ENCODE results near the gene TMEM147. TPM values are rescaled to one million over a fixed set of nuclear protein-coding genes. Genes with fewer than 3 reads are reported as not detected.

Gene TMEM147
- total and polyA plus RNA-seq, 2 of the 4 experiments (the other 2 are of a cell fraction), result 67.6 to 108 TPM

DNA sequence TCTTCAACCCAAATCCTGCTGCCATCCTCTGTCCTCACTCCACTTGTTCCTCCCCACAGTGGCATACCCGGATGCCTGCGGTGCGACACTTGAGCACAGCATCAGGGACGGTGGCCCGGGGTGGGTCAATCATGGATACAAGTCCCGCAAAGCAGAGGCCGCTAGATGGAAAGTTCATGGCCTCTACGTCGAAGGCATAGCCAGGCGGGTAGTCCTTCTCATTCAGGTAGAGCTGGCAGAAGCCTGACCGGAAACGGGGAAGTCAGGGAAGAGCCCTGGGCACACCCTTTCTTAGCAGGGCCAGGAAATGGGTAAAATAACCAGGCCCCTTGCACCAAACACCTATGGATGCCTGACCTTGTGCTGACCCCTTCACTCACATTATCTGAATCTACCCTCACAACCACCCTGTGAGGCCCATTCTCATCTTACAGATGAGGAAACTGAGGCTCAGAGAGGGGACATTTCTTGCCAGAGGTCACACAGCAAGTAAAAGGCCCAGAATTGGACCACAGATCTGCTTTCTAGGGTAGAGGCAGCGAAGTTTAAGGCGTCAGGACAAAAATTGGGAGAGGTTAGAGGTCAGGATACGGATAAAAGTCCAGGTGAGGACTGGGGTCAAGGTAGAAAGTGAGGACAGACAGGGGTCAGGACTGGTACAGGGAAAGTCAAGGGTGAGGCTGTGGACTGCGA lies 11.6 kb downstream of the TMEM147 start:
- Histone ChIP-seq H2BK20ac (ENCODE audit: low read depth, low read length) (no peak overlapping the region), H3K23ac (ENCODE audit: low read depth, low read length) (no peak overlapping the region), H3K27ac (ENCODE audit: insufficient read depth, low read length) (no peak overlapping the region), H4K5ac (ENCODE audit: low read depth, low read length) (no peak overlapping the region), H3K4me1 (ENCODE audit: control insufficient read depth, insufficient read depth, low read length) (no peaks in the 10 kb centered on the region), H3K36me3 (ENCODE audit: control insufficient read depth, insufficient read depth, low read length) (no peaks in the 10 kb centered on the region), H3K18ac (ENCODE audit: low read depth, low read length) (no peak overlapping the region), H3K9me1 (ENCODE audit: insufficient read depth, low read length) (0 out of 2 replicates have a peak, but pooled peaks cover 3% of the 10 kb centered on the region), H3K27me3 (ENCODE audit: control insufficient read depth, insufficient read depth, low read length) (peaks cover 48% of the 10 kb centered on the region), H3K4me3 (ENCODE audit: insufficient read depth, low read depth, low read length) (no peak overlapping the region), H2BK120ac (ENCODE audit: low read depth, low read length) (no peak overlapping the region), H3K79me1 (ENCODE audit: low read depth in 1 of 2, low read length in 2 of 2) (no peaks in the 10 kb centered on the region), H2BK5ac (ENCODE audit: low read depth, low read length, poor library complexity, severe bottlenecking) (no peak overlapping the region), H2AK5ac (ENCODE audit: low read depth, low read length) (no peak overlapping the region), H4K8ac (ENCODE audit: low read depth in 2 of 2, low read length in 2 of 2) (no peak overlapping the region), H3K4me2 (ENCODE audit: low read depth, low read length) (no peak overlapping the region; the same call in 1 of the 2 replicates), H2BK15ac (ENCODE audit: low read depth, low read length) (no peak overlapping the region), H3K9ac (ENCODE audit: low read depth, low read length) (no peak overlapping the region), H4K91ac (ENCODE audit: insufficient read depth, low read depth, low read length) (no peak overlapping the region), H4K20me1 (ENCODE audit: insufficient read depth, low read length) (no peaks in the 10 kb centered on the region), H3K14ac (replicated peaks; ENCODE audit: low read depth, low read length) (no peak overlapping the region), H3K56ac (ENCODE audit: extremely low read depth, insufficient read depth, low read length) (no peak overlapping the region), H2AFZ (replicated peaks; ENCODE audit: low read length, poor library complexity) (peak overlapping the region; percentile 87), H2AK9ac (replicated peaks; ENCODE audit: low read depth, low read length, poor library complexity) (peak overlapping the region; percentile 75), H3K9me3 (ENCODE audit: control insufficient read depth, insufficient read depth, low read length) (no peaks in the 10 kb centered on the region), H3K4ac (ENCODE audit: low read depth, low read length) (no peak overlapping the region)
- in situ Hi-C loops (cut with MboI; ENCODE audit: low sequenced_read_pairs), result no loop called here
- ChIA-PET CTCF (interaction anchor here (1.6 kb wide), 1 partner anchor 9 kb away, joined by 6 read pairs; no protein-coding TSS in a partner anchor), POLR2A (ENCODE audit: unreplicated experiment) (no interaction called here)
- no peak for DNase-seq
- ATAC-seq (ENCODE audit: low read depth), result no peak
- BruUV-seq (replicated peaks), result no TSS peak
- dilution Hi-C loops (cut with HindIII; ENCODE audit: low sequenced_read_pairs, unreplicated experiment), result no loop called here
- WGBS, 2 experiments (ENCODE audit: extremely low coverage in 2 of 2, insufficient read length in 1 of 2), result 71% methylated on average over 9 of the region's 16 CpGs; no CpG with 5 or more reads in 1 of the 2 experiments
- TF ChIP-seq, protein P1, sequence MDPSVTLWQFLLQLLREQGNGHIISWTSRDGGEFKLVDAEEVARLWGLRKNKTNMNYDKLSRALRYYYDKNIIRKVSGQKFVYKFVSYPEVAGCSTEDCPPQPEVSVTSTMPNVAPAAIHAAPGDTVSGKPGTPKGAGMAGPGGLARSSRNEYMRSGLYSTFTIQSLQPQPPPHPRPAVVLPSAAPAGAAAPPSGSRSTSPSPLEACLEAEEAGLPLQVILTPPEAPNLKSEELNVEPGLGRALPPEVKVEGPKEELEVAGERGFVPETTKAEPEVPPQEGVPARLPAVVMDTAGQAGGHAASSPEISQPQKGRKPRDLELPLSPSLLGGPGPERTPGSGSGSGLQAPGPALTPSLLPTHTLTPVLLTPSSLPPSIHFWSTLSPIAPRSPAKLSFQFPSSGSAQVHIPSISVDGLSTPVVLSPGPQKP (IDR thresholded peaks at IDR 0.05; ENCODE audit: borderline replicate concordance, low read depth, low read length), result no peak
- TF ChIP-seq MXI1 (IDR thresholded peaks at IDR 0.05; ENCODE audit: borderline replicate concordance, low read depth, low read length), result no peak
- no peak for TF ChIP-seq CTCF (conservative IDR thresholded peaks at IDR 0.05; ENCODE audit: low read depth, low read length)
- TF ChIP-seq MAZ (IDR thresholded peaks at IDR 0.05; ENCODE audit: borderline replicate concordance, low read depth, low read length), result no peak
- TF ChIP-seq MAFK (IDR thresholded peaks at IDR 0.05; ENCODE audit: low read depth, low read length), result no peak
- no peak for TF ChIP-seq RAD21 (IDR thresholded peaks at IDR 0.05; ENCODE audit: low read length)
- TF ChIP-seq BHLHE40 (IDR thresholded peaks at IDR 0.05; ENCODE audit: low read depth, low read length), result no peak
- TF ChIP-seq RCOR1 (IDR thresholded peaks at IDR 0.05; ENCODE audit: insufficient replicate concordance, low read length), result no peak
- no peak for TF ChIP-seq POLR2A (IDR thresholded peaks at IDR 0.05; ENCODE audit: low read depth, low read length)
- TF ChIP-seq CEBPB (IDR thresholded peaks at IDR 0.05; ENCODE audit: low read depth, low read length), result no peak
- TF ChIP-seq SMC3 (IDR thresholded peaks at IDR 0.05; ENCODE audit: low read depth, low read length), result no peak
- TF ChIP-seq, protein P2, sequence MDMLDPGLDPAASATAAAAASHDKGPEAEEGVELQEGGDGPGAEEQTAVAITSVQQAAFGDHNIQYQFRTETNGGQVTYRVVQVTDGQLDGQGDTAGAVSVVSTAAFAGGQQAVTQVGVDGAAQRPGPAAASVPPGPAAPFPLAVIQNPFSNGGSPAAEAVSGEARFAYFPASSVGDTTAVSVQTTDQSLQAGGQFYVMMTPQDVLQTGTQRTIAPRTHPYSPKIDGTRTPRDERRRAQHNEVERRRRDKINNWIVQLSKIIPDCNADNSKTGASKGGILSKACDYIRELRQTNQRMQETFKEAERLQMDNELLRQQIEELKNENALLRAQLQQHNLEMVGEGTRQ (IDR thresholded peaks at IDR 0.05; ENCODE audit: low read depth, low read length), result no peak
- TF ChIP-seq CHD1 (IDR thresholded peaks at IDR 0.05; ENCODE audit: low read depth, low read length), result no peak
- TF ChIP-seq FOS (IDR thresholded peaks at IDR 0.05; ENCODE audit: low read depth, low read length), result no peak
- no peak for TF ChIP-seq NFE2L2 (IDR thresholded peaks at IDR 0.05; ENCODE audit: low read depth, low read length)
- TF ChIP-seq RFX5 (IDR thresholded peaks at IDR 0.05; ENCODE audit: low read depth, low read length), result no peak
- intact Hi-C loops (cut with micrococcal nuclease), result no loop called here
